Breast epithelium (tissue), 4 donors: Measurements from ENCODE around the gene INTS1. TPM values are rescaled to one million over a fixed set of nuclear protein-coding genes. Genes with fewer than 3 reads are reported as not detected.

ENCODE experiments used
- DNase-seq, 2 donors: peaks; one replicate each; pipeline ENCODE4 v3.0.0-alpha.2; 2019; ENCODE audit warnings: low spot score in 2 of 2
- H3K27ac ChIP-seq, 2 donors: fragments of 200-600 bp; sonication (generic) in 1 of 2; one replicate each; pipeline ENCODE4 v1.5.1; 2016 to 2019; ENCODE audit warnings: mild to moderate bottlenecking in 1 of 2
- H3K27me3 ChIP-seq, 2 donors: fragments of 200-600 bp; sonication (generic) in 1 of 2; one replicate each; pipeline versions ENCODE4 v1.5.1 to v1.6.0; 2017 to 2019; ENCODE audit warnings: control low read depth in 1 of 2, mild to moderate bottlenecking in 1 of 2
- H3K36me3 ChIP-seq: fragments of 200-600 bp; one replicate; pipeline ENCODE4 v1.5.1; 2019
- H3K4me1 ChIP-seq, 2 donors: fragments of 200-600 bp; sonication (generic); one replicate each; pipeline ENCODE4 v1.5.1; 2016 to 2019; ENCODE audit warnings: control low read depth in 1 of 2
- H3K4me3 ChIP-seq, 3 donors: fragments of 200-600 bp; sonication (generic); 1 replicate in 2 of 3; 2 replicates in 1 of 3; pipeline ENCODE4 v1.5.1; 2016 to 2019; ENCODE audit warnings: mild to moderate bottlenecking in 3 of 3, moderate library complexity in 2 of 3
- H3K9me3 ChIP-seq, 2 donors: fragments of 200-600 bp; sonication (generic) in 1 of 2; one replicate each; pipeline ENCODE4 v1.5.1; 2016 to 2019; ENCODE audit warnings: control low read depth in 1 of 2
- POLR2A ChIP-seq: fragments of 450-650 bp; IDR thresholded peaks from one replicate; pipeline ENCODE4 v1.6.1; 2016; ENCODE audit warnings: antibody characterized with exemption, mild to moderate bottlenecking, moderate library complexity
- POLR2AphosphoS5 ChIP-seq, 3 donors: sonication (generic); formaldehyde crosslinking; IDR thresholded peaks; one replicate each; pipeline ENCODE4 v1.6.1; 2017; ENCODE audit warnings: antibody characterized with exemption in 3 of 3
- intact Hi-C: fragments of 100-400 bp; cut with DNase I; formaldehyde crosslinking; loops from one replicate; pipeline ENCODE4 v1.15.1; 2023; ENCODE audit warnings: low total_unique reads
- total RNA-seq, 3 donors: library from RNA; depleted of rRNA; stranded (reverse); fragments of >200 nt; gene quantifications; one replicate each; pipeline ENCODE4 v1.1.0, GENCODE V29; 2016
- TF ChIP-seq, protein P1 (sequence below), 3 donors: fragments of 450-650 bp; IDR thresholded peaks; one replicate each; pipeline ENCODE4 v1.5.1; 2016 to 2017; ENCODE audit warnings: antibody characterized with exemption in 3 of 3, mild to moderate bottlenecking in 3 of 3, moderate library complexity in 3 of 3

Gene INTS1
- total RNA-seq, 3 donors from 2014 or later, result 27.5 to 32.1 (median 27.7) TPM

DNA sequence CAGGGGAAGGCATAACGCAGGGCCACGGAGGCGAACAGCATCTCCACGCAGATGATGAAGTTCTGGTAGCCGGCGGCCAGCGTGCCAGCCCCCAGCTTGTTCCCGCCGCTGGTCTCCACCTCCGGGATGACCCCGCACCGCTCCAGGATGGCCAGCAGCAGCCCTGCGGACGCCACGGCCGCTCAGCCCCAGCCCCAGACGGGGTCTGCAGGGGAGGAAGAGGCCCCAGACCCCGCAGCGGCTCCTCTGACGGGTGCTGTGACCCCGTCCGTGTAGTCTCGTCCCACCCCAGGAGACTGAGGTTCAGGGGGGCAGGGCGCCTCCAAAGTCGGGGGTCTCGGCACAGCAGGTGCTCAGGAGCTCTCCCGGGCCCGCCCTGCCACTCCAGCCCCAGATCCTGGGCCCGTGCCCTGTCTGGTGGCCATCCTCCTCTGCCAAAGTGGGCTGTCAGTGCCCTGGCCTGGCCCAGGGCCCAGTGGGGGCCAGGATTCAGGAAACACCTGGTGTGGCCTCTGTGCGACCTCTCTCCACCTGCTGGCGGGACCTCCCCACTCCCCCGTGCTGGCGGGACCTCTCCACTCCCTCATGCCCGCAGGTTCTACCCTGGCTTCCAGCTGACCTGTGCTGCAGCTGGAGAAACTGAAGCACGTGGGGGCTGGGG is 43.7 kb upstream of the INTS1 start:
- Histone ChIP-seq H3K27ac (no peak overlapping the region), H3K36me3 (no peaks in the 10 kb centered on the region), H3K4me1 (peaks cover 0 to 5% of the 10 kb centered on the region in 2 donors), H3K9me3 (no peaks in the 10 kb centered on the region), H3K27me3 (no peaks in the 10 kb centered on the region), H3K4me3 (no peak overlapping the region)
- TF ChIP-seq POLR2A (no peak), POLR2AphosphoS5 (IDR thresholded peaks at IDR 0.05) (no peak)
- TF ChIP-seq, protein P1, sequence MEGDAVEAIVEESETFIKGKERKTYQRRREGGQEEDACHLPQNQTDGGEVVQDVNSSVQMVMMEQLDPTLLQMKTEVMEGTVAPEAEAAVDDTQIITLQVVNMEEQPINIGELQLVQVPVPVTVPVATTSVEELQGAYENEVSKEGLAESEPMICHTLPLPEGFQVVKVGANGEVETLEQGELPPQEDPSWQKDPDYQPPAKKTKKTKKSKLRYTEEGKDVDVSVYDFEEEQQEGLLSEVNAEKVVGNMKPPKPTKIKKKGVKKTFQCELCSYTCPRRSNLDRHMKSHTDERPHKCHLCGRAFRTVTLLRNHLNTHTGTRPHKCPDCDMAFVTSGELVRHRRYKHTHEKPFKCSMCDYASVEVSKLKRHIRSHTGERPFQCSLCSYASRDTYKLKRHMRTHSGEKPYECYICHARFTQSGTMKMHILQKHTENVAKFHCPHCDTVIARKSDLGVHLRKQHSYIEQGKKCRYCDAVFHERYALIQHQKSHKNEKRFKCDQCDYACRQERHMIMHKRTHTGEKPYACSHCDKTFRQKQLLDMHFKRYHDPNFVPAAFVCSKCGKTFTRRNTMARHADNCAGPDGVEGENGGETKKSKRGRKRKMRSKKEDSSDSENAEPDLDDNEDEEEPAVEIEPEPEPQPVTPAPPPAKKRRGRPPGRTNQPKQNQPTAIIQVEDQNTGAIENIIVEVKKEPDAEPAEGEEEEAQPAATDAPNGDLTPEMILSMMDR (IDR thresholded peaks at IDR 0.05), result no peak
- DNase-seq, result no peak
- intact Hi-C loops, result no loop called here

DNA sequence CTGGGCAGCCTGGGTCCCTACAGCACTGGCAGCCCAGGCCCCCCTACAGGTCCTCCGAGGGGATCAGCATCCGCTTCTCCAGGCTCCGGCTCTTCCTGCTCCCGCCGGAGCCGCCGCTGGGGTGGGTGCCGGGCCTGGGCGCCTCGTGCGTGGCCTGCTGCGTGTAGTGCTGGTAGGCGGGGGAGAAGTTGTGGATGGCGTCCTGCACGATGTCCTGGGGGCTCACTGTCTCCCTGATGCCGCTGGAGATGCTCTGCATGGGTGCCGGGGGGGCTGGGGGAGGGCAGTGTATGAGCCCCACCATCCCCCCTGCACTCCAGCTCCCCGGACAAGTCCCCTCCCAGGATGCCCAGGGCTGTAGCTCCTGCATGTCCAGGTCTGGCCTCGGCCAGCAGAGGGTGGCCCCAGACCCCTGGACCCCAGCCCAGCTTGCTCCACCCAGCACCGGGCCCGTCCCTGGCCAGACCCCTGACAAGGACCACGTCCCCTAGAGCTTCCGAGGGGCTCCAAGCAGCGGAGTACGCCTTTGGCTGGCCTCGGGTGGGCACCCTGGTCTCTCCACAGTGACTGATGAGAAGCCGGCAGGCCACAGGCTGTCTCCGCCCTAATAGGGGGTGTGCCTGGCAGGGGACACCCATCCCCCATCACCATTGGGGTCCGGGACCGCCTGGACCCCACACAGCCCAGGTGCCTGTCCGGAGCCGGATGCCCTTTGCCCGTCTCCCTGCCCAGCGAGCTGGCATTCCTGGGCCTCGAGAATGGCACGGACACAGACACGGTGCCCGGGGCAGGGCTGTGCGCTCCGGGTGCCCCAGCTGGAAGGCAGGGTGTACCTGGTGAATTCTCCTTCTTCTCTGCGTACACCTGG is 43.0 kb upstream of the INTS1 start:
- Histone ChIP-seq H3K4me3 (no peak overlapping the region), H3K4me1 (peaks cover 0 to 5% of the 10 kb centered on the region in 2 donors), H3K36me3 (no peaks in the 10 kb centered on the region), H3K27ac (no peak overlapping the region), H3K27me3 (no peaks in the 10 kb centered on the region), H3K9me3 (no peaks in the 10 kb centered on the region)
- no peak for DNase-seq
- intact Hi-C loops, result no loop called here
- TF ChIP-seq, protein P1 (IDR thresholded peaks at IDR 0.05), result no peak
- no peak for TF ChIP-seq POLR2A

DNA sequence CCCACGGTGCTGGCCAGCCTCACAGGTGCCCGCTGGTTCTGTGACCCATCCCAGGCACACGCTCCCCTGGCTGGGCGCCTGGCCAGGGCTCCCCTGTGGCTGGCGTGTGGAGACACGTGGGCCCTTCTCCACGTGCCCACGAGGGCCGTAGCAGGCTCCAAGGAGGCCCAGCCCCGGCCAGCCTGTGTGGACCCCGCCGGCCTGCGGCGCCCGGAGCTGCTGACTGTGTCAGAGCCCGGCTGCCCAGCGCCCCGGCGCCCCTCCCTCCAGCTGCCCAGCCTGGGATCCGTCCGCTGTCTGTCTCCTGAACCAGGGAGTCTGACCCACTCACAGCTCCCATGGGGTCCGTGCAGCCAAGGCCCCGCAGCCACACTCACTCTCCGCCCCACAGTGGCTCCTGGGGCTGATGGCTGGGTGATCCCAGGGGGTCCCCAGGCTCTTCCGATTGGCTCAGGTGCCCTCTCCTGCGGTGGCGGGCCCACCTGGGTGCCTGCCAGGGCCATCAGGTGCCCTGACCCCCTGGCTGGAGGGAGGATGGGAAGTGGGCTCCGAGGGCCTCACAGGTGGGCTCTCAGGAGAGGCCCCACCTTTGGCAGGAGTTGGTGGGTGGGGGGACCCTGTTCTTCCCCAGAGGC is 42.2 kb upstream of the INTS1 start:
- no peak for DNase-seq
- H3K4me3 ChIP-seq, result no peak overlapping the region

DNA sequence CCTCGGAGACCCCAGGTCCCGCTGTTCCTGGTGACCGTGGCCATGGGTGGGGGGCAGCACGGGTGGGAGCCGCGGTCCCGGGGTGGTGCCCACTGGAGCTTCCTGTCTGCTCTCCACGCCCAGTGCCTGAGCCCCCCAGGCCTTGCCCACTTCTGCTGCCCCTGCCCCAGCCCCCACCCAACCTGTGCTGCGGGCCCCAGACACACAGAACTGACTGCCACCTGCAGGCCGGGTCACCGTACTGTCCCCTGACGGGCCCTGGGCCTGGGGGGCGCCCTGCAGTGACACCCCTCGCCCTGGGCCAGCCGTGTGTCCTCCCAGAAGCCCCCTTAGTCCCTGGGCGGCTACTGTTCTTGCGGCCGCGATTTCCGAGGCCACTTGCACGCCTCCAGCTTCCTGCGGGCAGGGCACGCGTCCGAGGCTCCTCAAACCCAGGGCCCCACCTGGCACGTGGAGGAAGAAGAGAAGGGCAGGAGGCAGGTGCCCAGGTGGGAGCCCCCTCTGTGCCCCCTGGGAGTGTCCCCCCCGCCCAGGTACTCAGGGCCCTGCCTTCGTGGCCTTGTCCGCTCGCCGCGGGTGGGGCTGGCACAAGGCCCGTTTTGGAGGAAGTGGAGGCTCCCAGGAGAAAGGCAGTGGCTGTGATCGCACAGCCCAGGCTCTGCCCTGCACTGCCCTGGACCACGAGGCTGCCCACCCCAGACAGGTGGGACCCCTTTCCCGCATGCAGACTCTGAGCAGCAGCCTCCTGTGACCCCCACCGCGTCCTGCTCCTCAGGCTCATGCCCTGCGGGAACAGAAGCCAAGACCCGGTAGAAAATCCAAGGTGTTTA is 41.4 kb upstream of the INTS1 start:
- H3K27ac ChIP-seq, result peak overlapping the region; percentile 9 to 25
- no peak for DNase-seq

More for the DNA sequence above, 42.2 kb upstream of the INTS1 start:
- H3K4me1 ChIP-seq, result peaks cover 0 to 5% of the 10 kb centered on the region in 2 donors
- TF ChIP-seq, protein P1 (IDR thresholded peaks at IDR 0.05), result no peak
- TF ChIP-seq POLR2AphosphoS5 (IDR thresholded peaks at IDR 0.05) (no peak), POLR2A (no peak)
- H3K9me3 ChIP-seq, result no peaks in the 10 kb centered on the region
- intact Hi-C loops, result no loop called here
- no peaks in the 10 kb centered on the region for H3K36me3 ChIP-seq
- no peaks in the 10 kb centered on the region for H3K27me3 ChIP-seq
- H3K27ac ChIP-seq, result peak overlapping the region; percentile 9 to 25

More for the DNA sequence above, 41.4 kb upstream of the INTS1 start:
- Histone ChIP-seq H3K4me3 (no peak overlapping the region), H3K27me3 (no peaks in the 10 kb centered on the region), H3K36me3 (peaks cover 3% of the 10 kb centered on the region), H3K4me1 (peaks cover 0 to 5% of the 10 kb centered on the region in 2 donors), H3K9me3 (no peaks in the 10 kb centered on the region)
- TF ChIP-seq POLR2AphosphoS5 (IDR thresholded peaks at IDR 0.05) (no peak), POLR2A (no peak)
- TF ChIP-seq, protein P1 (IDR thresholded peaks at IDR 0.05), result no peak
- intact Hi-C loops, result no loop called here
